ENCODE data around the gene RPS6KA6. TPM values are rescaled to one million over a fixed set of nuclear protein-coding genes. Genes with fewer than 3 reads are reported as not detected.

Gene RPS6KA6
- polyA plus RNA-seq, 1 of the 3 experiments (the other 2 are of a cell fraction): 1.7 TPM

DNA sequence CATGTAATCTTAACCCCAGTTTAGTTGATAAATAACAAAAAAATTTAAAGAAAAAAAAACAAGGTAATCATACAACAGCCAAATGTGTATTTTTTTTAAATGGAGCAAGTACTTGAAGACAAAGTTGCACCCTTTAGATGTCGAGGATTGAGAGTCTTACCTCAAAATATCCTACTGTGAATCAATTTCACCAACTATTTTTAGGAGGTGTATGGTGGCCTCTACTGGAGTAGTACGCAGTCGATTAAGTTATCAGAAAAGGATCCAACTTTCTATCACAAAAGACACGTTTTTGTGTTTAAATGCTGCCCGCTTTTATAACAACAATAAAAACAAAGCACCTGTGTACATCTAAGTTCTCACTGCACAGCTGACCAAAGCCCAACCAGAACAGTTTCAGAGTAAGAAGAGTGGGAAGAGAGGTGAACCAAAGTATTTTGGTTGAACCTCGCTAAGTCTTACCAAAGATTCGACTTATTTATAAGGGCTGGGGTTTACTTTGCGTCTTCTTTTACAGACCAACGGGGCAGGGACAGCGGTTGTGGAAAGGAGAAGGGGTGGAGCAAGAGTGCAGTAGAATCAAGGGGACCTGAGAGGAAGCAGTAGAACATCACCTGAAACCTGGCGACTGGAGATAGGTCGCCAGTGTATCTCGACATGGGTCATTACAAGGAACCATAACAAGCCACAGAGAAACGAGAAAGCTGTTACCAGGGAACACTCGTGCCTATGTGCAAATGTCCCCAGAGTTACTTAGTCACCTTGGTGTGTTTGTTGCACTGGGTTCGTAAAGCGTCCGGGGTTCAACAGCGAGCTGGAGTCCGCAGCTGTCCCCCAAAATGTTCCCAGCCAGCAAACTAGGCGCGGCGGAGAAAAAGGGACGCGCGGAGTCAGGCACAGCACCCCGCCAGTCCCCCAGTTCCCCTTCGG is 1.1 kb downstream of the RPS6KA6 start:
- Histone ChIP-seq H3K9ac (peak overlapping the region; percentile 56), H3K27me3 (ENCODE audit: insufficient read depth) (no peaks in the 10 kb centered on the region), H3K9me2 (no peaks in the 10 kb centered on the region), H3F3A (replicated peaks; ENCODE audit: insufficient read depth) (no peaks in the 10 kb centered on the region), H3K36me3 (replicated peaks in 1 of 2; ENCODE audit: control insufficient read depth in 1 of 2, insufficient read depth in 2 of 2, low read length in 1 of 2) (no peaks in the 10 kb centered on the region), H4K20me1 (ENCODE audit: insufficient read depth) (no peaks in the 10 kb centered on the region), H3K27ac (ENCODE audit: low read depth in 2 of 2, low read length in 1 of 2) (peak overlapping the region; percentile 21 to 62; a peak in 2 of 4 replicates), H3K4me1 (ENCODE audit: control insufficient read depth in 1 of 2, insufficient read depth in 2 of 2, low read depth in 1 of 2, low read length in 1 of 2) (peaks cover 0 to 2% of the 10 kb centered on the region in 2 experiments; a peak in 1 of 4 replicates), H3K4me2 (peak overlapping the region; percentile 72), H3K79me2 (ENCODE audit: insufficient read depth) (no peaks in the 10 kb centered on the region), H3K4me3 (ENCODE audit: low read depth in 2 of 2, low read length in 1 of 2) (peak overlapping the region; percentile 66 to 68), H3K9me3 (no peaks in the 10 kb centered on the region), H2AFZ (ENCODE audit: low read depth) (peak overlapping the region; percentile 90)
- DNase-seq: no peak
- TF ChIP-seq FOXM1 (IDR thresholded peaks at IDR 0.05; ENCODE audit: low read depth): no peak
- TF ChIP-seq, protein P1, sequence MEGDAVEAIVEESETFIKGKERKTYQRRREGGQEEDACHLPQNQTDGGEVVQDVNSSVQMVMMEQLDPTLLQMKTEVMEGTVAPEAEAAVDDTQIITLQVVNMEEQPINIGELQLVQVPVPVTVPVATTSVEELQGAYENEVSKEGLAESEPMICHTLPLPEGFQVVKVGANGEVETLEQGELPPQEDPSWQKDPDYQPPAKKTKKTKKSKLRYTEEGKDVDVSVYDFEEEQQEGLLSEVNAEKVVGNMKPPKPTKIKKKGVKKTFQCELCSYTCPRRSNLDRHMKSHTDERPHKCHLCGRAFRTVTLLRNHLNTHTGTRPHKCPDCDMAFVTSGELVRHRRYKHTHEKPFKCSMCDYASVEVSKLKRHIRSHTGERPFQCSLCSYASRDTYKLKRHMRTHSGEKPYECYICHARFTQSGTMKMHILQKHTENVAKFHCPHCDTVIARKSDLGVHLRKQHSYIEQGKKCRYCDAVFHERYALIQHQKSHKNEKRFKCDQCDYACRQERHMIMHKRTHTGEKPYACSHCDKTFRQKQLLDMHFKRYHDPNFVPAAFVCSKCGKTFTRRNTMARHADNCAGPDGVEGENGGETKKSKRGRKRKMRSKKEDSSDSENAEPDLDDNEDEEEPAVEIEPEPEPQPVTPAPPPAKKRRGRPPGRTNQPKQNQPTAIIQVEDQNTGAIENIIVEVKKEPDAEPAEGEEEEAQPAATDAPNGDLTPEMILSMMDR (IDR thresholded peaks at IDR 0.05): peak; percentile 41
- WGBS (ENCODE audit: low lambda C conversion rate): 6% methylated on average over 20 of the region's 28 CpGs
- ChIA-PET POLR2A (no interaction called here), CTCF (interaction anchor here (0.6 to 1.2 kb wide), 2 partner anchors 14 to 140 kb away, joined by 4 read pairs; no protein-coding TSS in a partner anchor)

DNA sequence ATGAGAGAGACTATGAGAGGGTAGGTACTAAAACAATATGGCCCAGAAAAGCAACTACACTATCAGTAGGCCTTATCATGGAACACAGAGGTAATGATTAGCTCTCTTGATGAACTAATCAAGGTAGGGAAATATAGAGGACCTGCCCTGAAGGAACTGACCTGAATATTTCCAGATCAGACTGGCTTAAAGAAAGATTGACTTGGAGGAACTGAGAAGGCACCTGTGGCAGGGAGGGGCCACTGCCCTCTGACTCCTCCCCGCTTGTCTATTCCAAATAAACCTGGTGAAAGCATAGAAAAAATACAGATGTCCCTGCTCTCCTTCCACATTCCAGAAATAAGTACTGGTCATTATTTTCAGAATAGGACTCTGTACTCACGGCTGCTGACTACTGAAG is 5.5 kb downstream of the RPS6KA6 start:
- Histone ChIP-seq H3K9me2 (0 out of 2 replicates have a peak, but pooled peaks cover 4% of the 10 kb centered on the region), H3K4me1 (ENCODE audit: control insufficient read depth in 1 of 2, insufficient read depth in 2 of 2, low read depth in 1 of 2, low read length in 1 of 2) (peaks cover 0 to 2% of the 10 kb centered on the region in 2 experiments; a peak in 1 of 4 replicates), H3K27me3 (ENCODE audit: insufficient read depth) (no peaks in the 10 kb centered on the region), H3K9ac (no peak overlapping the region), H3K4me3 (ENCODE audit: low read depth in 2 of 2, low read length in 1 of 2) (no peak overlapping the region), H3K36me3 (replicated peaks in 1 of 2; ENCODE audit: control insufficient read depth in 1 of 2, insufficient read depth in 2 of 2, low read length in 1 of 2) (no peaks in the 10 kb centered on the region), H3K9me3 (no peaks in the 10 kb centered on the region), H3F3A (replicated peaks; ENCODE audit: insufficient read depth) (no peaks in the 10 kb centered on the region), H2AFZ (ENCODE audit: low read depth) (no peak overlapping the region), H4K20me1 (ENCODE audit: insufficient read depth) (no peaks in the 10 kb centered on the region), H3K4me2 (no peak overlapping the region), H3K79me2 (ENCODE audit: insufficient read depth) (no peaks in the 10 kb centered on the region), H3K27ac (ENCODE audit: low read depth in 2 of 2, low read length in 1 of 2) (no peak overlapping the region)
- POLR2A ChIA-PET: no interaction called here
- DNase-seq: no peak
- WGBS (ENCODE audit: low lambda C conversion rate): 53% methylated on average over 2 of the region's 2 CpGs
- CTCF ChIA-PET: no interaction called here
- TF ChIP-seq GABPA (IDR thresholded peaks at IDR 0.05; ENCODE audit: low read depth): no peak
- TF ChIP-seq, protein P2, sequence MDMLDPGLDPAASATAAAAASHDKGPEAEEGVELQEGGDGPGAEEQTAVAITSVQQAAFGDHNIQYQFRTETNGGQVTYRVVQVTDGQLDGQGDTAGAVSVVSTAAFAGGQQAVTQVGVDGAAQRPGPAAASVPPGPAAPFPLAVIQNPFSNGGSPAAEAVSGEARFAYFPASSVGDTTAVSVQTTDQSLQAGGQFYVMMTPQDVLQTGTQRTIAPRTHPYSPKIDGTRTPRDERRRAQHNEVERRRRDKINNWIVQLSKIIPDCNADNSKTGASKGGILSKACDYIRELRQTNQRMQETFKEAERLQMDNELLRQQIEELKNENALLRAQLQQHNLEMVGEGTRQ (IDR thresholded peaks at IDR 0.05; ENCODE audit: borderline replicate concordance, low read depth, low read length): no peak
- TF ChIP-seq EZH2phosphoT487 (IDR thresholded peaks at IDR 0.05; ENCODE audit: borderline replicate concordance, low read depth): no peak
- TF ChIP-seq SMC3 (IDR thresholded peaks at IDR 0.05; ENCODE audit: low read depth, low read length): no peak
- no peak for TF ChIP-seq TEAD4 (IDR thresholded peaks at IDR 0.05; ENCODE audit: borderline replicate concordance, insufficient read depth)
- TF ChIP-seq FOSL2 (IDR thresholded peaks at IDR 0.05; ENCODE audit: borderline replicate concordance, low read depth): no peak
- TF ChIP-seq RXRA (IDR thresholded peaks at IDR 0.05; ENCODE audit: borderline replicate concordance, low read depth): no peak
- TF ChIP-seq FOXM1 (IDR thresholded peaks at IDR 0.05; ENCODE audit: low read depth): no peak
- TF ChIP-seq RAD21 (IDR thresholded peaks at IDR 0.05; ENCODE audit: low read length): no peak
- no peak for TF ChIP-seq RCOR1 (IDR thresholded peaks at IDR 0.05; ENCODE audit: low read length)
- TF ChIP-seq, protein P3, sequence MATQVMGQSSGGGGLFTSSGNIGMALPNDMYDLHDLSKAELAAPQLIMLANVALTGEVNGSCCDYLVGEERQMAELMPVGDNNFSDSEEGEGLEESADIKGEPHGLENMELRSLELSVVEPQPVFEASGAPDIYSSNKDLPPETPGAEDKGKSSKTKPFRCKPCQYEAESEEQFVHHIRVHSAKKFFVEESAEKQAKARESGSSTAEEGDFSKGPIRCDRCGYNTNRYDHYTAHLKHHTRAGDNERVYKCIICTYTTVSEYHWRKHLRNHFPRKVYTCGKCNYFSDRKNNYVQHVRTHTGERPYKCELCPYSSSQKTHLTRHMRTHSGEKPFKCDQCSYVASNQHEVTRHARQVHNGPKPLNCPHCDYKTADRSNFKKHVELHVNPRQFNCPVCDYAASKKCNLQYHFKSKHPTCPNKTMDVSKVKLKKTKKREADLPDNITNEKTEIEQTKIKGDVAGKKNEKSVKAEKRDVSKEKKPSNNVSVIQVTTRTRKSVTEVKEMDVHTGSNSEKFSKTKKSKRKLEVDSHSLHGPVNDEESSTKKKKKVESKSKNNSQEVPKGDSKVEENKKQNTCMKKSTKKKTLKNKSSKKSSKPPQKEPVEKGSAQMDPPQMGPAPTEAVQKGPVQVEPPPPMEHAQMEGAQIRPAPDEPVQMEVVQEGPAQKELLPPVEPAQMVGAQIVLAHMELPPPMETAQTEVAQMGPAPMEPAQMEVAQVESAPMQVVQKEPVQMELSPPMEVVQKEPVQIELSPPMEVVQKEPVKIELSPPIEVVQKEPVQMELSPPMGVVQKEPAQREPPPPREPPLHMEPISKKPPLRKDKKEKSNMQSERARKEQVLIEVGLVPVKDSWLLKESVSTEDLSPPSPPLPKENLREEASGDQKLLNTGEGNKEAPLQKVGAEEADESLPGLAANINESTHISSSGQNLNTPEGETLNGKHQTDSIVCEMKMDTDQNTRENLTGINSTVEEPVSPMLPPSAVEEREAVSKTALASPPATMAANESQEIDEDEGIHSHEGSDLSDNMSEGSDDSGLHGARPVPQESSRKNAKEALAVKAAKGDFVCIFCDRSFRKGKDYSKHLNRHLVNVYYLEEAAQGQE (IDR thresholded peaks at IDR 0.05; ENCODE audit: low read depth, low read length): no peak
- no peak for TF ChIP-seq TAF1 (IDR thresholded peaks at IDR 0.05; ENCODE audit: borderline replicate concordance, low read depth, low read length)
- TF ChIP-seq, protein P4, sequence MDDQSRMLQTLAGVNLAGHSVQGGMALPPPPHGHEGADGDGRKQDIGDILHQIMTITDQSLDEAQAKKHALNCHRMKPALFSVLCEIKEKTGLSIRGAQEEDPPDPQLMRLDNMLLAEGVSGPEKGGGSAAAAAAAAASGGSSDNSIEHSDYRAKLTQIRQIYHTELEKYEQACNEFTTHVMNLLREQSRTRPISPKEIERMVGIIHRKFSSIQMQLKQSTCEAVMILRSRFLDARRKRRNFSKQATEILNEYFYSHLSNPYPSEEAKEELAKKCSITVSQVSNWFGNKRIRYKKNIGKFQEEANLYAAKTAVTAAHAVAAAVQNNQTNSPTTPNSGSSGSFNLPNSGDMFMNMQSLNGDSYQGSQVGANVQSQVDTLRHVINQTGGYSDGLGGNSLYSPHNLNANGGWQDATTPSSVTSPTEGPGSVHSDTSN (IDR thresholded peaks at IDR 0.05): no peak
- TF ChIP-seq, protein P5, sequence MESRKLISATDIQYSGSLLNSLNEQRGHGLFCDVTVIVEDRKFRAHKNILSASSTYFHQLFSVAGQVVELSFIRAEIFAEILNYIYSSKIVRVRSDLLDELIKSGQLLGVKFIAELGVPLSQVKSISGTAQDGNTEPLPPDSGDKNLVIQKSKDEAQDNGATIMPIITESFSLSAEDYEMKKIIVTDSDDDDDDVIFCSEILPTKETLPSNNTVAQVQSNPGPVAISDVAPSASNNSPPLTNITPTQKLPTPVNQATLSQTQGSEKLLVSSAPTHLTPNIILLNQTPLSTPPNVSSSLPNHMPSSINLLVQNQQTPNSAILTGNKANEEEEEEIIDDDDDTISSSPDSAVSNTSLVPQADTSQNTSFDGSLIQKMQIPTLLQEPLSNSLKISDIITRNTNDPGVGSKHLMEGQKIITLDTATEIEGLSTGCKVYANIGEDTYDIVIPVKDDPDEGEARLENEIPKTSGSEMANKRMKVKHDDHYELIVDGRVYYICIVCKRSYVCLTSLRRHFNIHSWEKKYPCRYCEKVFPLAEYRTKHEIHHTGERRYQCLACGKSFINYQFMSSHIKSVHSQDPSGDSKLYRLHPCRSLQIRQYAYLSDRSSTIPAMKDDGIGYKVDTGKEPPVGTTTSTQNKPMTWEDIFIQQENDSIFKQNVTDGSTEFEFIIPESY (IDR thresholded peaks at IDR 0.05; ENCODE audit: borderline replicate concordance, low read depth): no peak

Data from SK-N-SH (cell line).